ENCODE measurements around the gene RSRC2.
A peak's percentile ranks its signal among the peaks of the same experiment; 100 is the strongest.

RSRC2 gene

DNA sequence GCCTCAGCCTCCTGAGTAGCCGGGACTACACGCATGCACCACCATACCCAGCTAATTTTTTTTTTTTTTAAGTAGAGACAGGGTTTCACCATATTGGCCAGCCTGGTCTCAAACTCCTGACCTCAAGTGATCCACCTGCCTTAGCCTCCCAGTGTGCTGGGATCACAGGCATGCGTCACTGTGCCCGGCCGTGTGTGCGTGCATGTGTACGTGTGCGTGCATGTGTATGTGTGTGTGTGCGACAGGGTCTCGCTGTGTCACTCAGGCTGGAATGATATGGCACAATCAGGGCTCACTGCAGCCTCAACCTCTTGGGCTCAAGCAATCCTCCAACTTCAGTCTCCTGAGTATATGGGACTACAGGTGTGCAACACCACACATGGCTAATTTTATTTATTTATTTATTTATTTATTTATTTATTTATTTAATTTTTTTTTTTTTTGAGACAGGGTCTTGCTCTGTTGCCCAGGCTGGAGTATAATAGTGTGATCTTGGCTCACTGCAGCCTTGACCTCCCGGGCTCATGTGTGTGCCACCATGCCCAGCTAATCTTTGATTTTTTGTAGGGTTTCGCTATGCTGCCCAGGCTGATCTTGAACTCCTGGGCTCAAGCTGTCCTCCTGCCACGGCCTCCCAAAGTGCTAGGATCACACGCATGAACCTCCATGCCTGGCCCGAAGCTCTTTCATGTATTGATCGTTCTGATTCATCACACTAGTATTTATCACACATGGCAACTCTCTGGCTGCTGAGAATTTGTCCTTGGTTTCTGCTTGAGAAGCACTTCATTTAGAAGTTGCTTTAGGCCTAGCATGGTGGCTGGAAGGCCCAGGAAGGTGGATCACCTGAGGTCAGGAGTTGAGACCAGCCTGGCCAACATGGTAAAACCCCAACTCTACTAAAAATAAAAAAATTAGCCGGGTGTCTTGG is 68.4 kb downstream of the RSRC2 start:
- WGBS, 2 donors (ENCODE audit: extremely low coverage in 2 of 2, insufficient read length in 2 of 2, insufficient replicate concordance in 1 of 2): no CpG with 5 or more reads among the region's 17 CpGs
- no peaks in the 10 kb centered on the region for H3K9me3 ChIP-seq (replicated peaks in 1 of 2; ENCODE audit: control insufficient read depth in 2 of 2, insufficient read depth in 1 of 2, low read depth in 1 of 2, low read length in 2 of 2)

GRCh38 chr12:122457627-122458026 is 69.1 kb downstream of the RSRC2 start:
- no peak overlapping the region for H3K27ac ChIP-seq (replicated peaks; ENCODE audit: low read length)
- H3K79me1 ChIP-seq (ENCODE audit: low read depth, low read length): no peaks in the 10 kb centered on the region
- no CpG with 5 or more reads among the region's 2 CpGs for WGBS, 2 donors (ENCODE audit: extremely low coverage in 2 of 2, insufficient read length in 2 of 2, insufficient replicate concordance in 1 of 2)
- H3K4me1 ChIP-seq (ENCODE audit: control insufficient read depth in 2 of 2, insufficient read depth in 1 of 2, low read depth in 1 of 2, low read length in 2 of 2): peaks cover 4 to 6% of the 10 kb centered on the region in 2 donors
- no peaks in the 10 kb centered on the region for H3K36me3 ChIP-seq (replicated peaks in 1 of 2; ENCODE audit: control insufficient read depth in 2 of 2, insufficient read depth in 2 of 2, low read length in 2 of 2)
- H3K4ac ChIP-seq (ENCODE audit: low read length): no peak overlapping the region
- H3K4me3 ChIP-seq (ENCODE audit: low read length in 2 of 2): no peak overlapping the region
- no peak overlapping the region for H3K4me2 ChIP-seq (ENCODE audit: insufficient read depth, low read length, poor library complexity, severe bottlenecking)
- no peak overlapping the region for H3K18ac ChIP-seq (ENCODE audit: low read length)
- H3K14ac ChIP-seq (ENCODE audit: low read length): no peak overlapping the region
- H3K9me3 ChIP-seq (replicated peaks in 1 of 2; ENCODE audit: control insufficient read depth in 2 of 2, insufficient read depth in 1 of 2, low read depth in 1 of 2, low read length in 2 of 2): no peaks in the 10 kb centered on the region
- H2BK5ac ChIP-seq (ENCODE audit: low read length): no peak overlapping the region
- H2AFZ ChIP-seq (ENCODE audit: low read length): peak overlapping the region; percentile 8
- no peak overlapping the region for H2BK12ac ChIP-seq (ENCODE audit: low read length)
- H4K8ac ChIP-seq (ENCODE audit: low read depth, low read length): no peak overlapping the region
- no peak overlapping the region for H2AK5ac ChIP-seq (ENCODE audit: low read depth, low read length)
- H4K91ac ChIP-seq (ENCODE audit: low read depth, low read length, poor library complexity): no peak overlapping the region
- no peak for DNase-seq (ENCODE audit: low spot score)
- H2BK120ac ChIP-seq (ENCODE audit: low read depth, low read length): no peak overlapping the region
- H2BK15ac ChIP-seq (ENCODE audit: low read length): no peak overlapping the region
- H3K27me3 ChIP-seq (ENCODE audit: control insufficient read depth in 3 of 3, insufficient read depth in 3 of 3, low read depth in 1 of 3, low read length in 3 of 3): no peaks in the 10 kb centered on the region
- H3K23ac ChIP-seq (ENCODE audit: low read depth, low read length, poor library complexity): no peak overlapping the region
- H3K9ac ChIP-seq (ENCODE audit: low read depth, low read length, poor library complexity): no peak overlapping the region

More for the DNA sequence above, 68.4 kb downstream of the RSRC2 start:
- Histone ChIP-seq H3K9ac (ENCODE audit: low read depth, low read length, poor library complexity) (no peak overlapping the region), H2BK15ac (ENCODE audit: low read length) (no peak overlapping the region), H3K4me1 (ENCODE audit: control insufficient read depth in 2 of 2, insufficient read depth in 1 of 2, low read depth in 1 of 2, low read length in 2 of 2) (peaks cover 4 to 6% of the 10 kb centered on the region in 2 donors), H3K23ac (ENCODE audit: low read depth, low read length, poor library complexity) (peak overlapping the region; percentile 89), H3K4me3 (ENCODE audit: low read length in 2 of 2) (no peak overlapping the region), H3K18ac (ENCODE audit: low read length) (no peak overlapping the region), H3K79me1 (ENCODE audit: low read depth, low read length) (no peaks in the 10 kb centered on the region), H3K27ac (replicated peaks; ENCODE audit: low read length) (no peak overlapping the region), H4K8ac (ENCODE audit: low read depth, low read length) (no peak overlapping the region), H3K4ac (ENCODE audit: low read length) (no peak overlapping the region), H3K14ac (ENCODE audit: low read length) (no peak overlapping the region), H4K91ac (ENCODE audit: low read depth, low read length, poor library complexity) (no peak overlapping the region), H2AK5ac (ENCODE audit: low read depth, low read length) (no peak overlapping the region), H2BK5ac (ENCODE audit: low read length) (no peak overlapping the region), H2AFZ (ENCODE audit: low read length) (no peak overlapping the region), H3K4me2 (ENCODE audit: insufficient read depth, low read length, poor library complexity, severe bottlenecking) (no peak overlapping the region), H3K27me3 (ENCODE audit: control insufficient read depth in 3 of 3, insufficient read depth in 3 of 3, low read depth in 1 of 3, low read length in 3 of 3) (no peaks in the 10 kb centered on the region), H2BK120ac (ENCODE audit: low read depth, low read length) (no peak overlapping the region), H3K36me3 (replicated peaks in 1 of 2; ENCODE audit: control insufficient read depth in 2 of 2, insufficient read depth in 2 of 2, low read length in 2 of 2) (no peaks in the 10 kb centered on the region), H2BK12ac (ENCODE audit: low read length) (peak overlapping the region; percentile 94)
- DNase-seq (ENCODE audit: low spot score): no peak

- Histone ChIP-seq H3K14ac (ENCODE audit: low read length) (no peak overlapping the region), H3K79me1 (ENCODE audit: low read depth, low read length) (peaks cover 1% of the 10 kb centered on the region), H3K27me3 (ENCODE audit: control insufficient read depth in 3 of 3, insufficient read depth in 3 of 3, low read depth in 1 of 3, low read length in 3 of 3) (no peaks in the 10 kb centered on the region), H3K23ac (ENCODE audit: low read depth, low read length, poor library complexity) (no peak overlapping the region), H3K9me3 (replicated peaks in 1 of 2; ENCODE audit: control insufficient read depth in 2 of 2, insufficient read depth in 1 of 2, low read depth in 1 of 2, low read length in 2 of 2) (no peaks in the 10 kb centered on the region), H2BK5ac (ENCODE audit: low read length) (no peak overlapping the region), H4K91ac (ENCODE audit: low read depth, low read length, poor library complexity) (no peak overlapping the region), H3K4me3 (ENCODE audit: low read length in 2 of 2) (no peak overlapping the region), H2BK15ac (ENCODE audit: low read length) (no peak overlapping the region), H3K4ac (ENCODE audit: low read length) (no peak overlapping the region), H3K18ac (ENCODE audit: low read length) (no peak overlapping the region), H2BK120ac (ENCODE audit: low read depth, low read length) (no peak overlapping the region), H3K4me1 (ENCODE audit: control insufficient read depth in 2 of 2, insufficient read depth in 1 of 2, low read depth in 1 of 2, low read length in 2 of 2) (peaks cover 4 to 6% of the 10 kb centered on the region in 2 donors), H2BK12ac (ENCODE audit: low read length) (no peak overlapping the region), H4K8ac (ENCODE audit: low read depth, low read length) (no peak overlapping the region), H3K36me3 (replicated peaks in 1 of 2; ENCODE audit: control insufficient read depth in 2 of 2, insufficient read depth in 2 of 2, low read length in 2 of 2) (no peaks in the 10 kb centered on the region), H3K9ac (ENCODE audit: low read depth, low read length, poor library complexity) (no peak overlapping the region), H2AFZ (ENCODE audit: low read length) (peak overlapping the region; percentile 4), H3K27ac (replicated peaks; ENCODE audit: low read length) (peak overlapping the region; percentile 70), H3K4me2 (ENCODE audit: insufficient read depth, low read length, poor library complexity, severe bottlenecking) (no peak overlapping the region), H2AK5ac (ENCODE audit: low read depth, low read length) (no peak overlapping the region)
- peak; percentile 9 for DNase-seq (ENCODE audit: low spot score)
- WGBS, 2 donors (ENCODE audit: extremely low coverage in 2 of 2, insufficient read length in 2 of 2, insufficient replicate concordance in 1 of 2): no CpG with 5 or more reads among the region's 6 CpGs
These were observed 72.0 kb downstream of the RSRC2 start for GRCh38 chr12:122454739-122455138.

- no peak overlapping the region for H3K18ac ChIP-seq (ENCODE audit: low read length)
- no peak overlapping the region for H4K91ac ChIP-seq (ENCODE audit: low read depth, low read length, poor library complexity)
- H3K27me3 ChIP-seq (ENCODE audit: control insufficient read depth in 3 of 3, insufficient read depth in 3 of 3, low read depth in 1 of 3, low read length in 3 of 3): no peaks in the 10 kb centered on the region
- no peak overlapping the region for H2BK5ac ChIP-seq (ENCODE audit: low read length)
- H3K27ac ChIP-seq (replicated peaks; ENCODE audit: low read length): no peak overlapping the region
- no peak overlapping the region for H3K4ac ChIP-seq (ENCODE audit: low read length)
- H3K9ac ChIP-seq (ENCODE audit: low read depth, low read length, poor library complexity): no peak overlapping the region
- H2BK12ac ChIP-seq (ENCODE audit: low read length): peak overlapping the region; percentile 69
- no peaks in the 10 kb centered on the region for H3K9me3 ChIP-seq (replicated peaks in 1 of 2; ENCODE audit: control insufficient read depth in 2 of 2, insufficient read depth in 1 of 2, low read depth in 1 of 2, low read length in 2 of 2)
- no peak overlapping the region for H3K4me3 ChIP-seq (ENCODE audit: low read length in 2 of 2)
- no peak for DNase-seq (ENCODE audit: low spot score)
- H4K8ac ChIP-seq (ENCODE audit: low read depth, low read length): no peak overlapping the region
- no peak overlapping the region for H3K23ac ChIP-seq (ENCODE audit: low read depth, low read length, poor library complexity)
- no peak overlapping the region for H2BK15ac ChIP-seq (ENCODE audit: low read length)
- no peak overlapping the region for H2AK5ac ChIP-seq (ENCODE audit: low read depth, low read length)
- no CpG with 5 or more reads among the region's 12 CpGs for WGBS, 2 donors (ENCODE audit: extremely low coverage in 2 of 2, insufficient read length in 2 of 2, insufficient replicate concordance in 1 of 2)
- H3K14ac ChIP-seq (ENCODE audit: low read length): no peak overlapping the region
- no peaks in the 10 kb centered on the region for H3K36me3 ChIP-seq (replicated peaks in 1 of 2; ENCODE audit: control insufficient read depth in 2 of 2, insufficient read depth in 2 of 2, low read length in 2 of 2)
- peaks cover 4 to 6% of the 10 kb centered on the region in 2 donors for H3K4me1 ChIP-seq (ENCODE audit: control insufficient read depth in 2 of 2, insufficient read depth in 1 of 2, low read depth in 1 of 2, low read length in 2 of 2)
- H3K79me1 ChIP-seq (ENCODE audit: low read depth, low read length): peaks cover 1% of the 10 kb centered on the region
- H2BK120ac ChIP-seq (ENCODE audit: low read depth, low read length): no peak overlapping the region
- peak overlapping the region; percentile 67 for H2AFZ ChIP-seq (ENCODE audit: low read length)
- H3K4me2 ChIP-seq (ENCODE audit: insufficient read depth, low read length, poor library complexity, severe bottlenecking): no peak overlapping the region
These were observed 72.5 kb downstream of the RSRC2 start for GRCh38 chr12:122454250-122454721.
